KOPT-K1 (cell line): ENCODE data around the gene TET1.
"Not testable (repeated sequence)": the region's sequence is repeated elsewhere in the genome, so short reads cannot be mapped to it uniquely, and the experiment has no call there.

Source experiments
- H3K27ac ChIP-seq: fragments of 200-600 bp; sonication (generic); 2 replicates; pipeline ENCODE4 v1.5.1; 2016; ENCODE audit warnings: antibody characterized with exemption, mild to moderate bottlenecking, low read depth, low read length; ENCODE audit not compliant: poor library complexity, severe bottlenecking
- H3K36me3 ChIP-seq: fragments of 200-600 bp; sonication (generic); 2 replicates; pipeline ENCODE4 v1.5.1; 2017; ENCODE audit warnings: antibody characterized with exemption, mild to moderate bottlenecking, low read length, moderate library complexity; ENCODE audit not compliant: insufficient read depth
- H3K9me3 ChIP-seq: fragments of 200-600 bp; sonication (generic); 2 replicates; pipeline ENCODE4 v1.5.1; 2017; ENCODE audit warnings: antibody characterized with exemption, low read length, mild to moderate bottlenecking; ENCODE audit not compliant: insufficient read depth, poor library complexity, severe bottlenecking

Gene TET1

GRCh38 chr10:68559251-68559650, 886 bp upstream of the TET1 start:
- no peak overlapping the region for H3K27ac ChIP-seq
- H3K9me3 ChIP-seq = no peaks in the 10 kb centered on the region
- H3K36me3 ChIP-seq = no peaks in the 10 kb centered on the region

- peak overlapping the region; percentile 61 for H3K27ac ChIP-seq
- no peaks in the 10 kb centered on the region for H3K36me3 ChIP-seq
- no peaks in the 10 kb centered on the region for H3K9me3 ChIP-seq
These were observed 324 bp upstream of the TET1 start for GRCh38 chr10:68559841-68560185.

- Histone ChIP-seq H3K9me3 (no peaks in the 10 kb centered on the region), H3K36me3 (no peaks in the 10 kb centered on the region), H3K27ac (peak overlapping the region; percentile 61)
These were observed 1.1 kb downstream of the TET1 start for GRCh38 chr10:68560943-68561864.

GRCh38 chr10:68561865-68562649, 1.9 kb downstream of the TET1 start:
- no peak overlapping the region for H3K27ac ChIP-seq
- H3K9me3 ChIP-seq = no peaks in the 10 kb centered on the region

GRCh38 chr10:68562661-68563570, 2.8 kb downstream of the TET1 start:
- no peaks in the 10 kb centered on the region for H3K36me3 ChIP-seq
- peak overlapping the region; percentile 58 for H3K27ac ChIP-seq
- no peaks in the 10 kb centered on the region for H3K9me3 ChIP-seq

More at GRCh38 chr10:68561865-68562649, 1.9 kb downstream of the TET1 start:
- no peaks in the 10 kb centered on the region for H3K36me3 ChIP-seq

GRCh38 chr10:68564712-68565111, 4.6 kb downstream of the TET1 start:
- Histone ChIP-seq H3K9me3 (no peaks in the 10 kb centered on the region), H3K27ac (no peak overlapping the region), H3K36me3 (no peaks in the 10 kb centered on the region)

- H3K9me3 ChIP-seq = no peaks in the 10 kb centered on the region
- H3K36me3 ChIP-seq = no peaks in the 10 kb centered on the region
- no peak overlapping the region for H3K27ac ChIP-seq
These were observed 5.5 kb downstream of the TET1 start for GRCh38 chr10:68565658-68566057.

- no peaks in the 10 kb centered on the region for H3K36me3 ChIP-seq
- no peak overlapping the region for H3K27ac ChIP-seq
- H3K9me3 ChIP-seq = no peaks in the 10 kb centered on the region
These were observed 6.2 kb downstream of the TET1 start for GRCh38 chr10:68566351-68566750.

- Histone ChIP-seq H3K9me3 (no peaks in the 10 kb centered on the region), H3K36me3 (no peaks in the 10 kb centered on the region), H3K27ac (no peak overlapping the region)
These were observed 6.8 kb downstream of the TET1 start for GRCh38 chr10:68566955-68567354.

- peaks cover 14% of the 10 kb centered on the region; the same call in 1 of the 2 replicates for H3K36me3 ChIP-seq
- H3K9me3 ChIP-seq = no peaks in the 10 kb centered on the region
- no peak overlapping the region for H3K27ac ChIP-seq
These were observed 12.0 kb downstream of the TET1 start for GRCh38 chr10:68572151-68572550.

GRCh38 chr10:68574051-68574450, 13.9 kb downstream of the TET1 start:
- Histone ChIP-seq H3K27ac (no peak overlapping the region), H3K36me3 (peaks cover 14% of the 10 kb centered on the region; the same call in 1 of the 2 replicates), H3K9me3 (no peaks in the 10 kb centered on the region)

GRCh38 chr10:68576118-68576517, 16.0 kb downstream of the TET1 start:
- H3K36me3 ChIP-seq = peaks cover 14% of the 10 kb centered on the region; the same call in 1 of the 2 replicates
- no peak overlapping the region for H3K27ac ChIP-seq
- no peaks in the 10 kb centered on the region for H3K9me3 ChIP-seq

- no peak overlapping the region for H3K27ac ChIP-seq
- H3K9me3 ChIP-seq = no peaks in the 10 kb centered on the region
- no peaks in the 10 kb centered on the region for H3K36me3 ChIP-seq
These were observed 18.8 kb downstream of the TET1 start for GRCh38 chr10:68578974-68579373.

GRCh38 chr10:68584187-68584586, 24.1 kb downstream of the TET1 start:
- H3K36me3 ChIP-seq, H3K27ac ChIP-seq, H3K9me3 ChIP-seq: not testable (repeated sequence)
